WTC11 (cell line): ENCODE data around the gene TMA7. TPM values are rescaled to one million over a fixed set of nuclear protein-coding genes. Genes with fewer than 3 reads are reported as not detected.

Experiments used
- ATAC-seq: fragments of 200-7000 bp; cut with Tn5 transposase; 2 replicates; pipeline ENCODE4 v1.10.0; 2021; ENCODE audit warnings: mild to moderate bottlenecking, moderate library complexity
- CTCF ChIA-PET: fragments of 300-600 bp; sonication (Branson Sonifier 250); formaldehyde crosslinking; loops from one replicate; lab custom pipeline; 2021; ENCODE audit warnings: antibody characterized with exemption; lab: Charles Lee
- POLR2A ChIA-PET: fragments of 350-600 bp; sonication (Branson Sonifier 250); formaldehyde crosslinking; loops from one replicate; lab custom pipeline; 2021; ENCODE audit warnings: antibody characterized with exemption; lab: Charles Lee
- DNase-seq: peaks from one replicate; pipeline ENCODE4 v3.0.0; 2021; ENCODE audit warnings: low spot score
- H3K27ac Mint-ChIP-seq: 2 replicates; pipeline ENCODE4 v1.8.0; 2021; ENCODE audit warnings: mixed read lengths
- H3K27me3 Mint-ChIP-seq: 2 replicates; pipeline ENCODE4 v1.8.0; 2021; ENCODE audit warnings: low read depth, mild to moderate bottlenecking, moderate library complexity, mixed read lengths
- H3K36me3 Mint-ChIP-seq: 2 replicates; pipeline ENCODE4 v1.8.0; 2021; ENCODE audit warnings: mixed read lengths
- H3K4me1 Mint-ChIP-seq: 2 replicates; pipeline ENCODE4 v1.8.0; 2022; ENCODE audit warnings: mixed read lengths
- H3K4me3 Mint-ChIP-seq: 2 replicates; pipeline ENCODE4 v1.8.0; 2021; ENCODE audit warnings: mild to moderate bottlenecking, moderate library complexity, mixed read lengths
- H3K9me3 Mint-ChIP-seq: 2 replicates; pipeline ENCODE4 v1.8.0; 2021; ENCODE audit warnings: mixed read lengths
- CREB1 ChIP-seq: sonication (generic); formaldehyde crosslinking; IDR thresholded peaks from 2 replicates; pipeline ENCODE4 v1.8.0; 2023; ENCODE audit warnings: mild to moderate bottlenecking, missing genetic modification reagents
- E2F4 ChIP-seq: sonication (generic); formaldehyde crosslinking; IDR thresholded peaks from 2 replicates; pipeline ENCODE4 v1.8.1; 2022; ENCODE audit warnings: low read depth, mild to moderate bottlenecking, moderate library complexity, missing genetic modification reagents, borderline replicate concordance
- ETV6 ChIP-seq: sonication (generic); formaldehyde crosslinking; IDR thresholded peaks from 2 replicates; pipeline ENCODE4 v1.8.1; 2022; ENCODE audit warnings: mild to moderate bottlenecking, missing genetic modification reagents
- FOXJ3 ChIP-seq: sonication (generic); formaldehyde crosslinking; IDR thresholded peaks from 2 replicates; pipeline ENCODE4 v1.9.0; 2021; ENCODE audit warnings: missing genetic modification reagents, mild to moderate bottlenecking, borderline replicate concordance
- FOXK1 ChIP-seq: sonication (generic); formaldehyde crosslinking; IDR thresholded peaks from 2 replicates; pipeline ENCODE4 v1.8.0; 2022; ENCODE audit warnings: mild to moderate bottlenecking, moderate library complexity, missing genetic modification reagents
- FOXP1 ChIP-seq: sonication (generic); formaldehyde crosslinking; IDR thresholded peaks from 2 replicates; pipeline ENCODE4 v1.8.0; 2022; ENCODE audit warnings: missing genetic modification reagents, mild to moderate bottlenecking, moderate library complexity, borderline replicate concordance
- GRHL2 ChIP-seq: fragments of 250-450 bp; sonication (Bioruptor Pico); IDR thresholded peaks from 2 replicates; pipeline ENCODE4 v1.8.0; 2022; ENCODE audit warnings: mild to moderate bottlenecking, moderate library complexity; ENCODE audit not compliant: insufficient replicate concordance, severe bottlenecking
- GTF2I ChIP-seq: fragments of 250-450 bp; sonication (Bioruptor Pico); conservative IDR thresholded peaks from 2 replicates; pipeline ENCODE4 v1.4.0; 2021; ENCODE audit warnings: mild to moderate bottlenecking
- JAZF1 ChIP-seq: fragments of 250-450 bp; sonication (Bioruptor Pico); IDR thresholded peaks from 2 replicates; pipeline ENCODE4 v1.9.0; 2021; ENCODE audit warnings: moderate library complexity, mild to moderate bottlenecking, inconsistent platforms
- MYBL2 ChIP-seq: sonication (generic); formaldehyde crosslinking; IDR thresholded peaks from 2 replicates; pipeline ENCODE4 v1.8.1; 2023; ENCODE audit warnings: mild to moderate bottlenecking, moderate library complexity, missing genetic modification reagents
- NFATC4 ChIP-seq: fragments of 250-450 bp; sonication (Bioruptor Pico); IDR thresholded peaks from 2 replicates; pipeline ENCODE4 v1.9.0; 2021; ENCODE audit warnings: mild to moderate bottlenecking
- NR2C2 ChIP-seq: sonication (generic); formaldehyde crosslinking; IDR thresholded peaks from 2 replicates; pipeline ENCODE4 v1.8.0; 2022; ENCODE audit warnings: mild to moderate bottlenecking, missing genetic modification reagents
- PRRX2 ChIP-seq: fragments of 250-450 bp; sonication (Bioruptor Pico); IDR thresholded peaks from 2 replicates; pipeline ENCODE4 v1.8.0; 2021; ENCODE audit warnings: mild to moderate bottlenecking
- TCF7 ChIP-seq: sonication (generic); formaldehyde crosslinking; IDR thresholded peaks from 2 replicates; pipeline ENCODE4 v1.8.0; 2022; ENCODE audit warnings: mild to moderate bottlenecking, low read depth, missing genetic modification reagents, moderate library complexity
- TEAD4 ChIP-seq: sonication (generic); formaldehyde crosslinking; IDR thresholded peaks from 2 replicates; pipeline ENCODE4 v1.8.0; 2022; ENCODE audit warnings: mild to moderate bottlenecking, missing genetic modification reagents
- TP53 ChIP-seq: sonication (generic); formaldehyde crosslinking; IDR thresholded peaks from 2 replicates; pipeline ENCODE4 v1.8.1; 2023; ENCODE audit warnings: mild to moderate bottlenecking, missing genetic modification reagents
- ZNF317 ChIP-seq: sonication (generic); formaldehyde crosslinking; IDR thresholded peaks from 2 replicates; pipeline ENCODE4 v1.8.1; 2023; ENCODE audit warnings: low read depth, mild to moderate bottlenecking, moderate library complexity, missing genetic modification reagents, borderline replicate concordance
- ZNF416 ChIP-seq: fragments of 250-450 bp; sonication (Bioruptor Pico); IDR thresholded peaks from 2 replicates; pipeline ENCODE4 v1.9.0; 2021; ENCODE audit warnings: mild to moderate bottlenecking, inconsistent platforms
- ZNF425 ChIP-seq: fragments of 250-450 bp; sonication (Bioruptor Pico); conservative IDR thresholded peaks from 2 replicates; pipeline ENCODE4 v1.9.0; 2021; ENCODE audit warnings: mild to moderate bottlenecking
- total RNA-seq: library from RNA; stranded (reverse); gene quantifications from 3 replicates; pipeline ENCODE4 v1.2.3, GENCODE V29; 2021
- TF ChIP-seq, protein P1 (sequence below): fragments of 250-450 bp; sonication (Bioruptor Pico); IDR thresholded peaks from 2 replicates; pipeline ENCODE4 v1.9.0; 2021; ENCODE audit warnings: mild to moderate bottlenecking
- TF ChIP-seq, protein P2 (sequence below): sonication (generic); formaldehyde crosslinking; IDR thresholded peaks from 2 replicates; pipeline ENCODE4 v1.8.1; 2023; ENCODE audit warnings: mild to moderate bottlenecking, moderate library complexity, missing genetic modification reagents
- TF ChIP-seq, protein P3 (sequence below): fragments of 250-450 bp; sonication (Bioruptor Pico); IDR thresholded peaks from 2 replicates; pipeline ENCODE4 v1.9.0; 2021; ENCODE audit warnings: mild to moderate bottlenecking
- TF ChIP-seq, protein P4 (sequence below): fragments of 200-600 bp; IDR thresholded peaks from 2 replicates; pipeline ENCODE4 v1.8.0; 2022; ENCODE audit warnings: antibody characterized with exemption

Gene TMA7
- total RNA-seq, 1 experiment from 2014 or later = 318 TPM

DNA sequence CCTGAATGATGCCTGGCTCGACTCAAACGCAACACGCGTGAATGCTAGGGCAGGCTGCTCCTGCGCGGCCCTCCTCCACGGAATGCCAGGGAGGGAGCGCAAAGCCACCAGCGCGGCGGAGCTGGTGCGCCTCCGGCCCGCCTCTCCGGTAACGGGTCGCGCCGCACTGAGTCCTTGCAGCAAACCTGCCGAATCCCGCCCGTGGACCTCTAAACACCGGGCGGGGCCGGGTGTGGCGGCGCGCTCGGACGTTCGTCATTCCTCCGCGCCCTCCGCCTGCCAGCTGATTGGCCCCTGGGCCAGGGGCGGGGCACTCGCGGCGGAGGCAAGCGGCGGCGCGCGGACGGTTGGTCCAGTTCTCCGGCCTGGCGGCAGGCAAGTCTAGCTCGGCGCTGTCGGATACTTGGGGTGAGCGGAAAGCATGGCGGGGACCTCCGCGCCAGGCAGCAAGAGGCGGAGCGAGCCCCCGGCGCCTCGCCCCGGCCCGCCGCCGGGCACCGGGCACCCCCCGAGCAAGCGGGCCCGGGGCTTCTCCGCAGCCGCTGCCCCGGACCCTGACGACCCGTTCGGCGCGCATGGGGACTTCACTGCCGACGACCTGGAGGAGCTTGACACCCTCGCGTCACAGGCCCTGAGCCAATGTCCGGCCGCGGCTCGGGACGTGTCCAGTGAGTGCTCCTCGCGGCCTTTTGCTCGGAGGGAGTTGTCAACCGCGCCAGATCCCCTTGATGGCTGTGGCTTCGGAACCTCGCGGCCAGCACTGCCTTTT lies 6.6 kb downstream of the TMA7 start, which contains the start of gene ATRIP (continued):
- peak; percentile 81; the same call in 1 of the 2 replicates for TF ChIP-seq FOXP1 (CRISPR knock-in tag)
- peak; percentile 93 for TF ChIP-seq MYBL2 (CRISPR knock-in tag)
- TF ChIP-seq, protein P1, sequence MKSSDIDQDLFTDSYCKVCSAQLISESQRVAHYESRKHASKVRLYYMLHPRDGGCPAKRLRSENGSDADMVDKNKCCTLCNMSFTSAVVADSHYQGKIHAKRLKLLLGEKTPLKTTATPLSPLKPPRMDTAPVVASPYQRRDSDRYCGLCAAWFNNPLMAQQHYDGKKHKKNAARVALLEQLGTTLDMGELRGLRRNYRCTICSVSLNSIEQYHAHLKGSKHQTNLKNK (CRISPR knock-in tag) = no peak
- TF ChIP-seq ETV6 = peak; percentile 84; the same call in 1 of the 2 replicates
- TF ChIP-seq TP53 (CRISPR knock-in tag) = 0 out of 2 replicates have a peak, but pooled peaks have one; percentile 75
- peak; percentile 83 for TF ChIP-seq CREB1

DNA sequence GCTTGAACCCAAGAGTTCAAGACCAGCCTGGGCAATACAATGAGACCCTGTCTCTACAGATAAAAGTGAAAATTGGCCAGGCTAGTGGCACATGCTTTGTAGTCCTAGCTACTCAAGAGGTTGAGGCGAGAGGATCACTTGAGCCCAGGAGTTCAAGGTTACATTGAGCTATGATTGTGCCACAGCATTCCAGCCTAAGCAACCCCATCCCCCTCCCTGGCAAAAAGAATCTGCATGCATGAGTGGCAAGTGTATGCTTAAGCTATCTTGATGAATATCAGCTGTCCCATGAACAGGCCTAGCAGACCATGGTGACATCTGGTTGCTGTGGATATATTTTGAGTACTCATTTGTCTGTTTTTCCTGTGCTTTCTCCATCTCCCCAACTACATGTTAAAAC lies 11.2 kb downstream of the TMA7 start:
- Mint-ChIP-seq H3K4me3 (no peak overlapping the region), H3K27me3 (no peaks in the 10 kb centered on the region), H3K4me1 (peaks cover 15% of the 10 kb centered on the region), H3K9me3 (no peaks in the 10 kb centered on the region), H3K36me3 (peaks cover 38% of the 10 kb centered on the region), H3K27ac (no peak overlapping the region)
- DNase-seq (no peak), ATAC-seq (no peak)
- CTCF ChIA-PET = interaction anchor here (2.4 to 5.7 kb wide), 2 partner anchors 15 to 50 kb away, joined by 9 to 33 read pairs; no protein-coding TSS in a partner anchor
- no peak for TF ChIP-seq ZNF425 (CRISPR knock-in tag)
- TF ChIP-seq, protein P2, sequence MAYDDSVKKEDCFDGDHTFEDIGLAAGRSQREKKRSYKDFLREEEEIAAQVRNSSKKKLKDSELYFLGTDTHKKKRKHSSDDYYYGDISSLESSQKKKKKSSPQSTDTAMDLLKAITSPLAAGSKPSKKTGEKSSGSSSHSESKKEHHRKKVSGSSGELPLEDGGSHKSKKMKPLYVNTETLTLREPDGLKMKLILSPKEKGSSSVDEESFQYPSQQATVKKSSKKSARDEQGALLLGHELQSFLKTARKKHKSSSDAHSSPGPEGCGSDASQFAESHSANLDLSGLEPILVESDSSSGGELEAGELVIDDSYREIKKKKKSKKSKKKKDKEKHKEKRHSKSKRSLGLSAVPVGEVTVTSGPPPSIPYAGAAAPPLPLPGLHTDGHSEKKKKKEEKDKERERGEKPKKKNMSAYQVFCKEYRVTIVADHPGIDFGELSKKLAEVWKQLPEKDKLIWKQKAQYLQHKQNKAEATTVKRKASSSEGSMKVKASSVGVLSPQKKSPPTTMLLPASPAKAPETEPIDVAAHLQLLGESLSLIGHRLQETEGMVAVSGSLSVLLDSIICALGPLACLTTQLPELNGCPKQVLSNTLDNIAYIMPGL (CRISPR knock-in tag) = no peak
- TF ChIP-seq E2F4 = no peak
- no peak for TF ChIP-seq TP53 (CRISPR knock-in tag)
- no peak for TF ChIP-seq PRRX2
- TF ChIP-seq FOXK1 (CRISPR knock-in tag) = no peak
- TF ChIP-seq MYBL2 (CRISPR knock-in tag) = no peak
- no peak for TF ChIP-seq NR2C2
- TF ChIP-seq TEAD4 (CRISPR knock-in tag) = no peak
- TF ChIP-seq, all 79 proteins: peak for 0
- POLR2A ChIA-PET = no interaction called here

DNA sequence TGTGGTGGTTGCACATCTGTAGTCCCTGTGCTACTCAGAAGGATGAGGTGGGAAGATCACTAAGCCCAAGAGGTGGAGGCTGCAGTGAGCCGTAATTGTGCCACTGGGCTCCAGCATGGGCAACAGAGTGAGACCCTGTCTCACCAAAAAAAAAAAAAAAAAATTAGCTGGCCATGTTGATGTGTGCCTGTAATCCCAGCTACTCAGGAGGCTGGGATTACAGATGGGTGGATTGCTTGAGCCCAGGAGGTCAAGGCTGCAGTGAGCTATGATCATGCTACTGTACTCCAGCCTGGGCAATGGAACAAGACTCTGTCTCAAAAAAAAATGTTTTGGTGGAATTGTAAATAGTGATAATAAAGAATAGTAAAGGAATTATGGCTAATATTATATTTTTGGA lies 16.4 kb downstream of the TMA7 start:
- H3K9me3 Mint-ChIP-seq = no peaks in the 10 kb centered on the region
- POLR2A ChIA-PET = interaction anchor here (0.7 kb wide), 1 partner anchor 13 kb away, joined by 5 read pairs; no protein-coding TSS in a partner anchor
- CTCF ChIA-PET = interaction anchor here (0.7 to 2.1 kb wide), 2 partner anchors 93 to 101 kb away, joined by 3 to 4 read pairs; no protein-coding TSS in a partner anchor
- no peak overlapping the region for H3K27ac Mint-ChIP-seq
- H3K36me3 Mint-ChIP-seq = peaks cover 59% of the 10 kb centered on the region
- H3K4me1 Mint-ChIP-seq = no peaks in the 10 kb centered on the region
- DNase-seq (no peak), ATAC-seq (no peak)
- H3K4me3 Mint-ChIP-seq = no peak overlapping the region
- no peaks in the 10 kb centered on the region for H3K27me3 Mint-ChIP-seq
- TF ChIP-seq FOXJ3 (CRISPR knock-in tag) (no peak), NR2C2 (no peak), ZNF416 (CRISPR knock-in tag) (no peak), ZNF317 (no peak), JAZF1 (CRISPR knock-in tag) (no peak), TCF7 (CRISPR knock-in tag) (no peak), GRHL2 (no peak), PRRX2 (no peak), NFATC4 (no peak), FOXK1 (CRISPR knock-in tag) (no peak), GTF2I (CRISPR knock-in tag) (no peak)
- TF ChIP-seq, protein P3, sequence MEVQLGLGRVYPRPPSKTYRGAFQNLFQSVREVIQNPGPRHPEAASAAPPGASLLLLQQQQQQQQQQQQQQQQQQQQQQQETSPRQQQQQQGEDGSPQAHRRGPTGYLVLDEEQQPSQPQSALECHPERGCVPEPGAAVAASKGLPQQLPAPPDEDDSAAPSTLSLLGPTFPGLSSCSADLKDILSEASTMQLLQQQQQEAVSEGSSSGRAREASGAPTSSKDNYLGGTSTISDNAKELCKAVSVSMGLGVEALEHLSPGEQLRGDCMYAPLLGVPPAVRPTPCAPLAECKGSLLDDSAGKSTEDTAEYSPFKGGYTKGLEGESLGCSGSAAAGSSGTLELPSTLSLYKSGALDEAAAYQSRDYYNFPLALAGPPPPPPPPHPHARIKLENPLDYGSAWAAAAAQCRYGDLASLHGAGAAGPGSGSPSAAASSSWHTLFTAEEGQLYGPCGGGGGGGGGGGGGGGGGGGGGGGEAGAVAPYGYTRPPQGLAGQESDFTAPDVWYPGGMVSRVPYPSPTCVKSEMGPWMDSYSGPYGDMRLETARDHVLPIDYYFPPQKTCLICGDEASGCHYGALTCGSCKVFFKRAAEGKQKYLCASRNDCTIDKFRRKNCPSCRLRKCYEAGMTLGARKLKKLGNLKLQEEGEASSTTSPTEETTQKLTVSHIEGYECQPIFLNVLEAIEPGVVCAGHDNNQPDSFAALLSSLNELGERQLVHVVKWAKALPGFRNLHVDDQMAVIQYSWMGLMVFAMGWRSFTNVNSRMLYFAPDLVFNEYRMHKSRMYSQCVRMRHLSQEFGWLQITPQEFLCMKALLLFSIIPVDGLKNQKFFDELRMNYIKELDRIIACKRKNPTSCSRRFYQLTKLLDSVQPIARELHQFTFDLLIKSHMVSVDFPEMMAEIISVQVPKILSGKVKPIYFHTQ (CRISPR knock-in tag) = no peak
- TF ChIP-seq, protein P4, sequence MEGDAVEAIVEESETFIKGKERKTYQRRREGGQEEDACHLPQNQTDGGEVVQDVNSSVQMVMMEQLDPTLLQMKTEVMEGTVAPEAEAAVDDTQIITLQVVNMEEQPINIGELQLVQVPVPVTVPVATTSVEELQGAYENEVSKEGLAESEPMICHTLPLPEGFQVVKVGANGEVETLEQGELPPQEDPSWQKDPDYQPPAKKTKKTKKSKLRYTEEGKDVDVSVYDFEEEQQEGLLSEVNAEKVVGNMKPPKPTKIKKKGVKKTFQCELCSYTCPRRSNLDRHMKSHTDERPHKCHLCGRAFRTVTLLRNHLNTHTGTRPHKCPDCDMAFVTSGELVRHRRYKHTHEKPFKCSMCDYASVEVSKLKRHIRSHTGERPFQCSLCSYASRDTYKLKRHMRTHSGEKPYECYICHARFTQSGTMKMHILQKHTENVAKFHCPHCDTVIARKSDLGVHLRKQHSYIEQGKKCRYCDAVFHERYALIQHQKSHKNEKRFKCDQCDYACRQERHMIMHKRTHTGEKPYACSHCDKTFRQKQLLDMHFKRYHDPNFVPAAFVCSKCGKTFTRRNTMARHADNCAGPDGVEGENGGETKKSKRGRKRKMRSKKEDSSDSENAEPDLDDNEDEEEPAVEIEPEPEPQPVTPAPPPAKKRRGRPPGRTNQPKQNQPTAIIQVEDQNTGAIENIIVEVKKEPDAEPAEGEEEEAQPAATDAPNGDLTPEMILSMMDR = no peak
